Osteocyte (in vitro differentiated cells): ENCODE measurements around the gene SNTG2. TPM values are rescaled to one million over a fixed set of nuclear protein-coding genes. Genes with fewer than 3 reads are reported as not detected.
"Not testable (repeated sequence)": the region's sequence is repeated elsewhere in the genome, so short reads cannot be mapped to it uniquely, and the experiment has no call there.

Experiments used
- DNase-seq: peaks from one replicate; pipeline ENCODE4 v3.0.0; 2021; ENCODE audit warnings: mixed read lengths; ENCODE audit not compliant: unreplicated experiment; ENCODE audit errors: extremely low spot score
- H3K27ac Mint-ChIP-seq: one replicate; pipeline ENCODE4 v1.8.0; 2021; ENCODE audit warnings: mild to moderate bottlenecking, mixed read lengths; ENCODE audit not compliant: unreplicated experiment
- H3K27me3 Mint-ChIP-seq: one replicate; pipeline ENCODE4 v1.8.0; 2021; ENCODE audit warnings: mixed read lengths; ENCODE audit not compliant: unreplicated experiment
- H3K36me3 Mint-ChIP-seq: one replicate; pipeline ENCODE4 v1.8.0; 2021; ENCODE audit warnings: mixed read lengths; ENCODE audit not compliant: unreplicated experiment
- H3K4me1 Mint-ChIP-seq: one replicate; pipeline ENCODE4 v1.8.0; 2021; ENCODE audit warnings: mixed read lengths; ENCODE audit not compliant: unreplicated experiment
- H3K4me3 Mint-ChIP-seq: one replicate; pipeline ENCODE4 v1.8.0; 2021; ENCODE audit warnings: mild to moderate bottlenecking, moderate library complexity, mixed read lengths; ENCODE audit not compliant: unreplicated experiment
- H3K9me3 Mint-ChIP-seq: one replicate; pipeline ENCODE4 v1.8.0; 2021; ENCODE audit warnings: mixed read lengths; ENCODE audit not compliant: unreplicated experiment
- CTCF ChIP-seq: fragments of 200-600 bp; sonication (generic); IDR thresholded peaks from 2 replicates; pipeline ENCODE4 v1.5.0; 2021; ENCODE audit warnings: antibody characterized with exemption, mild to moderate bottlenecking, moderate library complexity
- total RNA-seq: library from RNA; stranded (reverse); gene quantifications from 2 replicates; pipeline ENCODE4 v1.2.1, GENCODE V29; 2021

SNTG2 gene
- total RNA-seq, 1 donor from 2014 or later: not detected

- Mint-ChIP-seq H3K4me3 (no peak within 1 kb of the TSS), H3K4me1 (no peaks in the 10 kb centered on the region), H3K27ac (no peak within 1 kb of the TSS), H3K27me3 (no peaks in the 10 kb centered on the region), H3K9me3 (peaks cover 2% of the 10 kb centered on the region), H3K36me3 (no peaks in the 10 kb centered on the region)
- DNase-seq: no peak
- TF ChIP-seq CTCF: no peak
Measured at GRCh38 chr2:1413156-1413710, 462.6 kb downstream of the SNTG2 start, which contains the start of gene TPO. Gene TPO, plus strand, starts transcription at chr2:1413463. Its CDS starts 946 bp downstream, at chr2:1414409.

- no peak for DNase-seq
- Mint-ChIP-seq H3K4me3 (no peak overlapping the region), H3K27me3 (no peaks in the 10 kb centered on the region), H3K4me1 (no peaks in the 10 kb centered on the region), H3K27ac (no peak overlapping the region), H3K36me3 (no peaks in the 10 kb centered on the region), H3K9me3 (peaks cover 7% of the 10 kb centered on the region)
- no peak for TF ChIP-seq CTCF
Measured at GRCh38 chr2:1414121-1414520, 463.5 kb downstream of the SNTG2 start.

- not testable (repeated sequence) for H3K36me3 Mint-ChIP-seq, H3K27me3 Mint-ChIP-seq, H3K4me3 Mint-ChIP-seq, H3K4me1 Mint-ChIP-seq, DNase-seq, H3K9me3 Mint-ChIP-seq, H3K27ac Mint-ChIP-seq
Measured at GRCh38 chr2:1414901-1415300, 464.3 kb downstream of the SNTG2 start.

- Mint-ChIP-seq H3K9me3 (peaks cover 7% of the 10 kb centered on the region), H3K27me3 (no peaks in the 10 kb centered on the region), H3K36me3 (no peaks in the 10 kb centered on the region), H3K27ac (no peak overlapping the region), H3K4me1 (no peaks in the 10 kb centered on the region), H3K4me3 (no peak overlapping the region)
- DNase-seq: no peak
- TF ChIP-seq CTCF: no peak
Measured at GRCh38 chr2:1415501-1415900, 464.9 kb downstream of the SNTG2 start.
